Neural progenitor cell (in vitro differentiated cells): Measurements from ENCODE around the gene FAM180A.

ENCODE experiments used
- EZH2 ChIP-seq: fragments of 200-600 bp; sonication (generic); IDR thresholded peaks from 2 replicates; pipeline ENCODE4 v1.6.1; 2017; ENCODE audit warnings: antibody characterized with exemption, mild to moderate bottlenecking, moderate library complexity
- TF ChIP-seq, protein P1 (sequence below): fragments of 200-600 bp; sonication (generic); IDR thresholded peaks from 2 replicates; pipeline ENCODE4 v1.5.1; 2017; ENCODE audit warnings: antibody characterized with exemption, mild to moderate bottlenecking

- TF ChIP-seq EZH2 = no peak
- TF ChIP-seq, protein P1, sequence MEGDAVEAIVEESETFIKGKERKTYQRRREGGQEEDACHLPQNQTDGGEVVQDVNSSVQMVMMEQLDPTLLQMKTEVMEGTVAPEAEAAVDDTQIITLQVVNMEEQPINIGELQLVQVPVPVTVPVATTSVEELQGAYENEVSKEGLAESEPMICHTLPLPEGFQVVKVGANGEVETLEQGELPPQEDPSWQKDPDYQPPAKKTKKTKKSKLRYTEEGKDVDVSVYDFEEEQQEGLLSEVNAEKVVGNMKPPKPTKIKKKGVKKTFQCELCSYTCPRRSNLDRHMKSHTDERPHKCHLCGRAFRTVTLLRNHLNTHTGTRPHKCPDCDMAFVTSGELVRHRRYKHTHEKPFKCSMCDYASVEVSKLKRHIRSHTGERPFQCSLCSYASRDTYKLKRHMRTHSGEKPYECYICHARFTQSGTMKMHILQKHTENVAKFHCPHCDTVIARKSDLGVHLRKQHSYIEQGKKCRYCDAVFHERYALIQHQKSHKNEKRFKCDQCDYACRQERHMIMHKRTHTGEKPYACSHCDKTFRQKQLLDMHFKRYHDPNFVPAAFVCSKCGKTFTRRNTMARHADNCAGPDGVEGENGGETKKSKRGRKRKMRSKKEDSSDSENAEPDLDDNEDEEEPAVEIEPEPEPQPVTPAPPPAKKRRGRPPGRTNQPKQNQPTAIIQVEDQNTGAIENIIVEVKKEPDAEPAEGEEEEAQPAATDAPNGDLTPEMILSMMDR = no peak
Measured at GRCh38 chr7:135716677-135717238, 31.9 kb downstream of the FAM180A start.
